Type B pancreatic cell (in vitro differentiated cells): ENCODE results near the gene PODXL. TPM values are rescaled to one million over a fixed set of nuclear protein-coding genes. Genes with fewer than 3 reads are reported as not detected.

ENCODE experiments used
- DNase-seq: peaks from one replicate; pipeline ENCODE4 v3.0.0; 2021; ENCODE audit warnings: mixed read lengths; ENCODE audit not compliant: unreplicated experiment; ENCODE audit errors: extremely low spot score
- H3K27ac Mint-ChIP-seq: 2 replicates; pipeline ENCODE4 v1.8.0; 2021; ENCODE audit warnings: mild to moderate bottlenecking, mixed read lengths
- H3K27me3 Mint-ChIP-seq: 2 replicates; pipeline ENCODE4 v1.8.0; 2021; ENCODE audit warnings: mixed read lengths
- H3K36me3 Mint-ChIP-seq: 2 replicates; pipeline ENCODE4 v1.8.0; 2021; ENCODE audit warnings: mixed read lengths
- H3K4me1 Mint-ChIP-seq: one replicate; pipeline ENCODE4 v1.8.0; 2021; ENCODE audit warnings: mixed read lengths; ENCODE audit not compliant: unreplicated experiment
- H3K4me3 Mint-ChIP-seq: 2 replicates; pipeline ENCODE4 v1.8.0; 2021; ENCODE audit warnings: mild to moderate bottlenecking, mixed read lengths
- H3K9me3 Mint-ChIP-seq: 2 replicates; pipeline ENCODE4 v1.8.0; 2021; ENCODE audit warnings: mixed read lengths
- total RNA-seq: library from RNA; stranded (reverse); gene quantifications from 2 replicates; pipeline ENCODE4 v1.2.1, GENCODE V29; 2021; ENCODE audit warnings: low replicate concordance
- TF ChIP-seq, protein P1 (sequence below): fragments of 200-600 bp; sonication (generic); conservative IDR thresholded peaks from 2 replicates; pipeline ENCODE4 v1.5.0; 2021; ENCODE audit warnings: antibody characterized with exemption, mild to moderate bottlenecking

PODXL gene
- total RNA-seq, 1 donor from 2014 or later, result 44.1 TPM

DNA sequence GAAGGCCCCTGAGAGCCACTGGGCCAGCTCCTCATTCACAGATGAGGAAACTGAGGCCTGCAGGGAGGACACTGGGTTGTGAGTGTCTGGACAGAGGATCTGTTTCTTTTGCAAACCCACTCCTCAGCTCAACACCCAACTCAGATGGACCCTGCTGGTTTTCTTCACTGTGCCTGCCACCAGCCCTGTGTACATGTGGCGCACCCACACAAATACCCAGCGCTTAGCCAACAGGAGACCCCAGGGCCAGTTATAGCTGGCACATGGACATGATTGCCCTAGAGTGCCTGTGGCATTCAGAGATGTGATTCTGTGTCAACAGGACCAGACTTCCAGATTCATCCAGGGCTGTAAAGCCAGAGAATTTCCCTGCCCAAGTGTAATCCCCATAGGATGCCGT is 12.4 kb downstream of the PODXL start:
- no peak overlapping the region for H3K27ac Mint-ChIP-seq
- TF ChIP-seq, protein P1, sequence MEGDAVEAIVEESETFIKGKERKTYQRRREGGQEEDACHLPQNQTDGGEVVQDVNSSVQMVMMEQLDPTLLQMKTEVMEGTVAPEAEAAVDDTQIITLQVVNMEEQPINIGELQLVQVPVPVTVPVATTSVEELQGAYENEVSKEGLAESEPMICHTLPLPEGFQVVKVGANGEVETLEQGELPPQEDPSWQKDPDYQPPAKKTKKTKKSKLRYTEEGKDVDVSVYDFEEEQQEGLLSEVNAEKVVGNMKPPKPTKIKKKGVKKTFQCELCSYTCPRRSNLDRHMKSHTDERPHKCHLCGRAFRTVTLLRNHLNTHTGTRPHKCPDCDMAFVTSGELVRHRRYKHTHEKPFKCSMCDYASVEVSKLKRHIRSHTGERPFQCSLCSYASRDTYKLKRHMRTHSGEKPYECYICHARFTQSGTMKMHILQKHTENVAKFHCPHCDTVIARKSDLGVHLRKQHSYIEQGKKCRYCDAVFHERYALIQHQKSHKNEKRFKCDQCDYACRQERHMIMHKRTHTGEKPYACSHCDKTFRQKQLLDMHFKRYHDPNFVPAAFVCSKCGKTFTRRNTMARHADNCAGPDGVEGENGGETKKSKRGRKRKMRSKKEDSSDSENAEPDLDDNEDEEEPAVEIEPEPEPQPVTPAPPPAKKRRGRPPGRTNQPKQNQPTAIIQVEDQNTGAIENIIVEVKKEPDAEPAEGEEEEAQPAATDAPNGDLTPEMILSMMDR, result no peak
- H3K36me3 Mint-ChIP-seq, result no peaks in the 10 kb centered on the region
- H3K4me3 Mint-ChIP-seq, result no peak overlapping the region
- no peaks in the 10 kb centered on the region for H3K9me3 Mint-ChIP-seq
- H3K4me1 Mint-ChIP-seq, result peaks cover 31% of the 10 kb centered on the region
- no peak for DNase-seq
- no peaks in the 10 kb centered on the region for H3K27me3 Mint-ChIP-seq

DNA sequence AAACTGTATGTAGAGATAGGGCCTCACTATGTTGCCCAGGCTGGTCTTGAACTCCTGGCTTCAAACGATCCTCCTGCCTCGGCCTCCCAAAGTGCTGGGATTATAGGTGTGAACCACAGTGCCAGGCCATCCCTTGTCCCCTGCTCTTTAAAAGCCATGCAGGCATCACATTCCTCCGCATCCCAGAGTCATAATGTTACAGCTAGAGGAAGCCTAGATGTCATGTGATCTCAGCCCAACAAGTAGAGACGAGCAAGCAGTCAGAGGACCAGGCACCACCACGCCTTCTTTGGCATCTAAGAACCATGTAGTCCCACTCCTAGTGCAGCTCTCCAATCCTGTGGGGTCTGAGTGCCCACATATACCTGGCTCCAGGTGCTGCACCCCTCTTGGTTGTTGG is 13.1 kb downstream of the PODXL start:
- Mint-ChIP-seq H3K27me3 (no peaks in the 10 kb centered on the region), H3K27ac (no peak overlapping the region), H3K9me3 (no peaks in the 10 kb centered on the region), H3K36me3 (no peaks in the 10 kb centered on the region), H3K4me1 (peaks cover 31% of the 10 kb centered on the region), H3K4me3 (no peak overlapping the region)
- DNase-seq, result no peak
- TF ChIP-seq, protein P1, result no peak

DNA sequence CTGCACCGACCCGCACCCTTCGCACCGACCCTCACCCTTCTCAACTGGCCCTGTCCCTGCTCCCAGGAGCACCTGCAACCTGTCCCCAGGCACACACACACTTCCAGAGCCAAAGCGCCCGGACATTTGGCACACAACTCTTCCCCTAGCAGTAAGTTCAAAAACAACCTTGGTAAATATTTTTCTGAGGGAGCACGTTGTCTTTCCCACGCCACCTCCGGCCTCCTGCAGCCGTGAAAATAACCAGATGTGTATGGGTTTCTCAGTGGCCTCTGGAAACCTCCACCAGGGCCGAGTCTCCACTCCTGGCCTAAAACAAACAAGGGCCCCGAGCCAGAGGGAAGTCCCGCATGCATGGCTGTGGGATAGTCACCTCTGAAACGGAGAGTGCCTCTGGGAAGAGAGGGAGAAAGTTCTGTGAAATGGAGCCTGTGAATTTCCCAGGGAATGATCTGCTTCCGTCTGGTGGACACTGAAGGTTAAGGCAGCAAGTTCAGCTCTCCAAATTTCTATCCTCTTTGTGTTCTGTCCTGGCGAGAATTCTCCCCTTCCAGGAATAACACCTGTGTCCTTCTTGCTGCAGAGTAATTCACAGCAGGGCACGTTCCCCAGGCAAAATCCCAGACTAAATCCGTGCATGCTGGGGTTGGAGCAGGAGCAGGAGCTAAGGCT is 15.8 kb downstream of the PODXL start:
- TF ChIP-seq, protein P1, result no peak
- no peak for DNase-seq
- Mint-ChIP-seq H3K9me3 (no peaks in the 10 kb centered on the region), H3K27me3 (no peaks in the 10 kb centered on the region), H3K27ac (peak overlapping the region; percentile 53), H3K36me3 (no peaks in the 10 kb centered on the region), H3K4me3 (no peak overlapping the region), H3K4me1 (peaks cover 31% of the 10 kb centered on the region)

DNA sequence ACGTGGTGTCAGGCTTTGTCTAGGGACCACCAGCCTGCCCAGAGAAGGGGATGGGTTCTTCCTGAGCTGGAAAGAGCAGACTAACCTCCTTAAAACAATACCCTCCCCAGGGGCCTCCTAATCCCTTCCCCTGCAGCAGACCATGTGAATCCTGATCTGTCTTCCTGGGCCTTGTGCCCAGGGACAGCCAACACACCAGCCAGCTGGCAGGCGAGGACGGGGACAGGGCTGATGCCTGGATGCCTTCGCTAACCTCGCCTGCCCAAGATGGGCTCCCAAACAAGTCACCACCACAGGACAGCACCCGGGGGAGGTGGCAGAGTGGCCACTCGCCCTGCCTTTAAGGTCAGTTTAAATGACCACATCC is 17.6 kb downstream of the PODXL start:
- Mint-ChIP-seq H3K4me1 (peaks cover 22% of the 10 kb centered on the region), H3K27me3 (no peaks in the 10 kb centered on the region), H3K9me3 (no peaks in the 10 kb centered on the region), H3K36me3 (no peaks in the 10 kb centered on the region), H3K4me3 (no peak overlapping the region), H3K27ac (peak overlapping the region; percentile 74)
- TF ChIP-seq, protein P1, result no peak
- DNase-seq, result no peak

DNA sequence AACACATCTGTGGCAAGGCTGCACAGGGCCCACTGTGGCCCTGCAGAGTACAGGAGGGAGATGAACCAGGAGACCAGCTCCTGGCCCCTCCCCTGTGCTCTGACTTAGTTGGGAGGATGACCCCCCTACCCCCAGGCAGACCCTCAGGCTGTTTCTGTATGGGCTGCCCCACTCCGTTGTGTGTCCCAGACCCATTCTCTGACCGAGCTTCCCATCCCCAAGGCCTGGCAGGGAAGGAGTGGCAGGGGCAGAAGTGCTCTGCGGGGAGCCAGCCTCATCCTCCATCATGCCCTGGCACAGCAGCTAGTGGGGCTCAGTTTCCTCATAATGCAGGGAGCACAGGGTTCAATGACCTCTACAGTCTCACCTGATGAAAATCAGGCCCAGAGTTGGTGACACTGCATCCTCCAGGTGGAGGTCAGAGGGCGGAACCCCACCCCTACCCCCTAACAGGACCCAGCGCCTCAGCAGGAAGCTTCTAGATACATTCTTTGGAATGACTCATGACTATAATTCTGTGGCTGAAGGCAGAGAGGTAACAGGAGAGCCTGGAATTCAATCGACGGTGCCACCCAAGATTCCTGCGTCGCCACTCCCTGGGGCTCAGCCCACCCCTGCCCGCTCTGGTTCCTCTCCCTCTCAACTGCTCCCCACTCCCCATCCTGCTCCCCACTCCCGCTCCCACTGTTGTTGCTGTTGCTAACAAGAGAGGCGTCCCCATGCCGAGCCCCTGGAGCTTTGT is 18.2 kb downstream of the PODXL start:
- H3K27ac Mint-ChIP-seq, result peak overlapping the region; percentile 74
- no peak for DNase-seq

More for the DNA sequence above, 18.2 kb downstream of the PODXL start:
- Mint-ChIP-seq H3K4me1 (peaks cover 22% of the 10 kb centered on the region), H3K36me3 (no peaks in the 10 kb centered on the region), H3K9me3 (no peaks in the 10 kb centered on the region), H3K27me3 (no peaks in the 10 kb centered on the region), H3K4me3 (no peak overlapping the region)
- TF ChIP-seq, protein P1, result no peak
